Measurements from ENCODE around the gene R3HDM4.

The R3HDM4 gene

DNA sequence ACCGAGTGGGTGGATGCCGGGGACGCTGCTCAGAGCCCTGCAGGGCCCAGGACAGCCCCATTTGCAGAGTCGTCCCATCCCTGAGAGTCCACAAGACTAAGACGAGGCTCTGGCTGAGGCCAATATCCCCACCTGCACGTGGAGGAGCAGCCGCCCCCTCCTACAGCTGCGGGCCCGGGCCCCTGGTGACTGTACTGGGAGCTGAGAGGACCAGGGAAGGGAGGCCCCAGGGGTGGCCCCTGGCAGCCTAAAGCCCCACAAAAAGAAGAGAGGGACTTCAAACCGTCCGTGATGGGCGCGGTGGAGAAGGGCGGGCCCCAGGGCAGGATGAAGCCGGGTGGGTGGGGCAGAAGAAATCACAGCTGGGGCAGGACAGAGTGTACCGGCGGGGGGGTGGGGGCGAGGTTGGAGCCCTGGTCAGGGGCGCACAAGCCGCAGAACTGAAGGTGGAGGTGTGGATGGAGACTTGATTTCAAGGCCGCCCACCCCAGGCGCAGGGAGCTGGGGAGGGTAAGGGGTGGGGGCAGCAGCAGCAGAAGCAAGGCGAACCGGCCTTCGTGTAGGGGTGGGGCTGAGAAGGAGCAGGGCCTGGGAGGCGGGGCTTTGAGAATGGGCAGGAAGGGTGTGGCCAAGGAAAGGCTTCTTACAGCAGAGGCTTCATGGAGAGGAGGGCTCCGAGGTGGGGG is 40.6 kb downstream of the R3HDM4 start:
- no peak for DNase-seq

- DNase-seq = no peak
Observed at GRCh38 chr19:871446-872265, 41.4 kb downstream of the R3HDM4 start.

GRCh38 chr19:870963-871401 is 42.0 kb downstream of the R3HDM4 start:
- peak; percentile 54 for DNase-seq

DNA sequence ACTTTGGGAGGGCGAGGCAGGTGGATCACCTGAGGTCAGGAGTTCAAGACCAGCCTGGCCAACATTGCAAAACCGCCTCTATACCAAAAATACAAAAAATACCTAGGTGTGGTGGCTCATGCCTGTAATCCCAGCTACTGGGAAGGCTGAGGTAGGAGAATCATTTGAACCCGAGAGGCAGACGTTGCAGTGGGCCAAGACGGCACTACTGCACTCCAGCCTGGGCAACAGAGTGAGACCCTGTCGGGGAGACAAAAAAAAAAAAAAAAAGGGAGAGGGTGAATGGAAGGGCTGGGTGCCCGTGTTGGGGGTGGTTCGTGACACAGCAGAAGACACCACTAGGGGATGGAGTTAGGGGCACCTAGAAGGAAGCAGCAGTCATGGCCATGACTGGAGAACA is 42.7 kb downstream of the R3HDM4 start:
- DNase-seq = no peak

GRCh38 chr19:869245-870177 is 43.5 kb downstream of the R3HDM4 start:
- no peak for DNase-seq

DNA sequence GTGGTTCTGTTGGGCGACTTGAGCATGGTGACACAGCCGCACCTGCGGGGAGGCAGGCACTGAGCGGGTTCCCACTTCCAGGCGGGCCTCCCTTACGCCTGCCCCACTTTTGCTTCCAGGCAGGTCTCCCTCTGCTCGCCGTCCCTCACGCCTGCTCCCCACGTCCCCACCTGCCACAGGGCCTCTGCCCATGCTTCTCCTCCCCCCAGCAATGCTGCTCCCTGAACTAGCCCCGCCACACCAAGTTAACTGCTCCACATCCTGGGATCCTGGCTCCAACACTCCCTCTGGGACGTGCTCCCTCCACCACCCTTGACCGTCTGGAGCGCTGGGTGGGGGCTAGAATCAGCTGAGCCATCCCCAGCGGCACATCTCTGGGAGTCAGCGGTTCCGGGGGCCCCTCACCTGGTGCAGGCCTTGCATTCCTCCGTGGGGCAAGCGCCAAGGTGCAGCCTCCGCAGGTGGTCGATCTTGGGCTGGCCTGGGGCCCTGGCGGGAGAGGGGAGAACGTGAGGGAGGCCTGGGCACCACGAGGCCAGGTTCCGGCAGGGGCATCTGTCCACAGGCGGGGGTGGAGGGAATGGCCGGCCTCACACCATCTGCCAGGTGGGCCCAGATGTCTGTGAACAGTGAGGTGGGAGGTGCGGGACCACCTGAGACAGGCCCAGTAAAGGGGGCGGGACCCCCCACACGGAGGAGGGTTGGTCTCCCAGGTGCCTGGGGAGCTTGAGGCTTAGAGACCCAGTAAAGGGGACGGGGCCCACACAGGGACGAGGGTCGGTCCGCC is 44.4 kb downstream of the R3HDM4 start:
- no peak for DNase-seq

GRCh38 chr19:867855-868457 is 45.1 kb downstream of the R3HDM4 start:
- no peak for DNase-seq

DNA sequence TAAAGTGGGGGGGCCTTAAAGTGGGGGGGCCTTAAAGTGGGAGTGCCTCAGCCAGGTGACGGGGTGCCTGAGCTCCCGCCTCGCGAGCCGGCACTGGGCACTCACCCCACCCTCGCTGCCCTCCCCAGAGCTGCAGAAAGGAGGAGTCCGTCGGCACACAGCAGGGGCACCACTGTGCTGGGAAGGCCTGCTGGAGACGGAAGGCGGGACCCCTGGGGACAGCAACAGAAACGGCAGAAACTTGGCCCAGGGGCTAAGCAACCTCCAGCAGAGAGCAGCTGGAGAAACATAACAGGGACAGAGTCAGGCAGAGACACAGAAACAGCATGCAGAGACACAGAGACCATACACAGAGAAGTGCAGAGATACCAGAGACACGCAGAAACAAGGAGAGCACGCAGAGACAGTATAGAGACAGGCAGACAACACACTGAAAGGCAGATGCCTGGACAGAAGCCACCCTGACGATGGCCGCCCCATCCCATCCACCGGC is 45.7 kb downstream of the R3HDM4 start:
- no peak for DNase-seq

DNA sequence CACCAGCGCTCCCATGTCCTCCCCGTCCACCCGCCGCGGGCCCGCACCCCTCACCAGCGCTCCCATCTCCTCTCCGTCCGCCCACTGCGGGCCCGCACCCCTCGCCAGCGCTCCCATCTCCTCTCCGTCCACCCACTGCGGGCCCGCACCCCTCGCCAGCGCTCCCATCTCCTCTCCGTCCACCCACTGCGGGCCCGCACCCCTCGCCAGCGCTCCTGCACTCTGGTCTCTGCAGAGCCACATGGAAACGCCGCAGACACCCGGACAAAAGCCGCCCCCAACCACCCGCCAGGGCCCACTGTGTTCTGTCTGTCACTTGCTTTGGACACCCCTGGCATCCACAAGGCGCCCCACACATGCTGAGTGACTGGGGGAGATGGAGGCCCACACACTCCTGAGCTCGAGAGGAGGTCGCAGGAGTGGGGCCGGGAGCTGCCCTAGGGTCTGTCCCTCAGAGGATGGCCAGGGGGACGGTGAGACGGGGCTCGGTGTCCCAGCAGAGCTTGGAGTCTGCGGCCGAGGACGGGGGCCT is 46.2 kb downstream of the R3HDM4 start:
- DNase-seq = no peak

- no peak for DNase-seq
Observed at GRCh38 chr19:863315-863620, 49.8 kb downstream of the R3HDM4 start.

- DNase-seq = no peak
Observed at GRCh38 chr19:862581-863314, 50.3 kb downstream of the R3HDM4 start.

- DNase-seq = no peak
Observed at GRCh38 chr19:861756-862580, 51.1 kb downstream of the R3HDM4 start.

- DNase-seq = no peak
Observed at GRCh38 chr19:861141-861755, 51.8 kb downstream of the R3HDM4 start.

GRCh38 chr19:858868-859843 is 53.9 kb downstream of the R3HDM4 start, which contains the start of gene CFD:
Gene CFD, plus strand, starts transcription at chr19:859664. Its CDS starts 26 bp downstream, at chr19:859690.
- DNase-seq = no peak

- DNase-seq = no peak
Observed at GRCh38 chr19:858284-858683, 54.7 kb downstream of the R3HDM4 start.

- no peak for DNase-seq
Observed at GRCh38 chr19:855566-856120, 57.4 kb downstream of the R3HDM4 start.

GRCh38 chr19:855142-855541 is 57.9 kb downstream of the R3HDM4 start:
- DNase-seq = no peak

- no peak for DNase-seq
Observed at GRCh38 chr19:854549-854948, 58.5 kb downstream of the R3HDM4 start.

Data from NCI-H1694 (cell line).